Mucosa of descending colon (tissue), 3 donors: ENCODE results near the gene ST7. TPM values are rescaled to one million over a fixed set of nuclear protein-coding genes. Genes with fewer than 3 reads are reported as not detected.

Experiments used
- ATAC-seq: fragments of 200-7000 bp; cut with Tn5 transposase; one replicate; pipeline ENCODE4 v1.9.1; 2020; ENCODE audit warnings: mild to moderate bottlenecking, moderate library complexity
- DNase-seq, 3 donors: peaks; one replicate each; pipeline ENCODE4 v3.0.0-alpha.2; 2020
- H3K36me3 ChIP-seq: fragments of 200-600 bp; one replicate; pipeline ENCODE4 v1.8.0; 2021; ENCODE audit warnings: low read depth, mild to moderate bottlenecking
- H3K4me1 ChIP-seq: fragments of 200-600 bp; one replicate; pipeline ENCODE4 v1.8.0; 2021; ENCODE audit warnings: low read depth, mild to moderate bottlenecking
- H3K4me3 ChIP-seq: fragments of 200-600 bp; one replicate; pipeline ENCODE4 v1.8.0; 2021; ENCODE audit warnings: mild to moderate bottlenecking
- H3K9me3 ChIP-seq: fragments of 200-600 bp; one replicate; pipeline ENCODE4 v1.8.0; 2021; ENCODE audit warnings: mild to moderate bottlenecking
- CTCF ChIP-seq: fragments of 200-600 bp; IDR thresholded peaks from one replicate; pipeline ENCODE4 v1.8.0; 2022; ENCODE audit warnings: antibody characterized with exemption, mild to moderate bottlenecking
- intact Hi-C, 2 donors: fragments of 100-400 bp; cut with DNase I in 1 of 2; cut with micrococcal nuclease in 1 of 2; formaldehyde crosslinking; loops; one replicate each; pipeline versions ENCODE4 v1.11.0 to v1.11.1; 2022; cut with DNase I, micrococcal nuclease
- total RNA-seq, 3 donors: library from RNA; stranded (reverse); fragmentation: NEBNext Ultra II Directional in 2 of 3; extraction: Animal tissue kit (Norgen Biotek cat#: 25700) in 2 of 3; gene quantifications; one replicate each; pipeline versions ENCODE4 v1.2.1 to v1.2.4, GENCODE V29; 2021 to 2023
- donor health status: DM: no; HTN: no; CAD: no; lungs with moderate emphysema.
- donor health status: DM: no; HTN: no; CAD: no.
- donor health status: DM: no; HTN: yes; CAD: no.

ST7 gene
- total RNA-seq, 3 donors from 2014 or later: 10.1 to 22.0 (median 11.3) TPM

GRCh38 chr7:117259615-117260014, 306.3 kb downstream of the ST7 start:
- no peak for DNase-seq
- ATAC-seq: no peak
- TF ChIP-seq CTCF: no peak
- Histone ChIP-seq H3K9me3 (no peaks in the 10 kb centered on the region), H3K4me3 (no peak overlapping the region), H3K36me3 (no peaks in the 10 kb centered on the region), H3K4me1 (no peaks in the 10 kb centered on the region)
- intact Hi-C loops: no loop called here

GRCh38 chr7:117262546-117262945, 309.2 kb downstream of the ST7 start:
- no peak for TF ChIP-seq CTCF
- DNase-seq: no peak

DNA sequence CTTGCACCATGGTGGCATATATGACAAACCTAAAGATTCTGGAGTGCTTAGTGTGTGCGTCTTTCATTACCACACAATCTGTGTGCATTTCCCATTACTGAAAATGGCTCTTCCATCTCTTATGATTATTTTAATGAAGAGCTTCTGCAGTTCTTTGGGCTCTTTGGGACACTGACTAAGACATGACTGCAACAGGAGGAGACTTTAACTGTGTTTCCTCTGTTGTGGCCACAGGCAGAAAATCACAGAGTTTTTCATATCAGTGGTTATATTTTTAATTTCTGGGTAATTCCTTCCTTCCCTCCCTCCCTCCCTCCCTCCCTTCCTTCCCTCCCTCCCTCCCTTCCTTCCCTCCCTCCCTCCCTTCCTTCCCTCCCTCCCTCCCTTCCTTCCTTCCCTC, 311.4 kb downstream of the ST7 start:
- intact Hi-C loops: no loop called here
- H3K4me3 ChIP-seq: no peak overlapping the region

More at GRCh38 chr7:117262546-117262945, 309.2 kb downstream of the ST7 start:
- no peaks in the 10 kb centered on the region for H3K36me3 ChIP-seq
- H3K9me3 ChIP-seq: no peaks in the 10 kb centered on the region
- no peak for ATAC-seq
- H3K4me3 ChIP-seq: no peak overlapping the region
- H3K4me1 ChIP-seq: no peaks in the 10 kb centered on the region
- intact Hi-C loops: no loop called here

DNA sequence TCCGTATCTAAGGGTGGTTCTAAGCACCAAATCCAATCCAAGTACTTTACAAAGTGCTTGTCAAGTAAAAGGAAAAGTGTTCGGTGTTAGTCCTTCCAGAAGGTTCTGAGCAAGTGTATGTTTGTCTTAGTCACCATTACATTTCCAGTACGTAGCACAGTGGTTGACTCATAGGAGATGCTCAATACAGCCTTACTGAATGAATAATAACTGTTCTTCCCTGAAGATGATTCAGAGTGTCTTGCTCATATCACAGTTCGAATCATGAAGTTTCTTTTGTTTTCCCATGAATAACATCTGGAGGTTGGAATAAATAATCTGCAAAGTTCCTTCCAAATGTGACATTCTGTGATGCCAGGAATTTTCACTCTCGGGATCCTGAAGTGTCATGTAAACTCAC, 316.1 kb downstream of the ST7 start:
- Histone ChIP-seq H3K4me3 (no peak overlapping the region), H3K4me1 (no peaks in the 10 kb centered on the region), H3K9me3 (no peaks in the 10 kb centered on the region), H3K36me3 (no peaks in the 10 kb centered on the region)
- TF ChIP-seq CTCF: no peak
- DNase-seq: no peak
- intact Hi-C loops: no loop called here
- no peak for ATAC-seq

More for the DNA sequence above, 311.4 kb downstream of the ST7 start:
- Histone ChIP-seq H3K9me3 (no peaks in the 10 kb centered on the region), H3K4me1 (no peaks in the 10 kb centered on the region), H3K36me3 (no peaks in the 10 kb centered on the region)
- ATAC-seq (no peak), DNase-seq (no peak)
- no peak for TF ChIP-seq CTCF

GRCh38 chr7:117269886-117270285, 316.6 kb downstream of the ST7 start:
- intact Hi-C loops: no loop called here
- ATAC-seq (no peak), DNase-seq (no peak)
- Histone ChIP-seq H3K9me3 (no peaks in the 10 kb centered on the region), H3K36me3 (no peaks in the 10 kb centered on the region), H3K4me3 (no peak overlapping the region), H3K4me1 (no peaks in the 10 kb centered on the region)
- no peak for TF ChIP-seq CTCF

DNA sequence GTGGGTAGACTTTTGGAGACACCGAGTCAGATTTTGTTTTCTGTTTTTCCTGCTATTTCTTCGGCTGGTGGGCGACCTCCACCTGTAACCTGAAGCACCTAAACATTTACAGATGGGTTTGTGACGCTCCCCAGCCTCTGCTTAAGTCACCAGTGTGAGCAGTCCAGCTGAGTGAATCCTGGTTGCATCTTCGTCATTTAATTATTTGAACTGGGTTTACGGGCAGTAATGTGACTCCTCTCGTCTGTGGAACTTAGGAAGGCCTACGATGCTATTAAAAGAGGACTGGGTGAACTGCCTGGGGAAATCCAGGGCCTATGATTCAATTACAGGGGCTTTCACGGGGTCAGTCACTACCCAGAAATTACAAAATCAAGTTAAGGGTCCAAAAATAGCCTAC, 317.1 kb downstream of the ST7 start:
- ATAC-seq (no peak), DNase-seq (no peak)
- no peak for TF ChIP-seq CTCF
- no peaks in the 10 kb centered on the region for H3K4me1 ChIP-seq
- no peaks in the 10 kb centered on the region for H3K36me3 ChIP-seq
- H3K4me3 ChIP-seq: no peak overlapping the region
- no peaks in the 10 kb centered on the region for H3K9me3 ChIP-seq
- intact Hi-C loops: no loop called here
